Measurements from ENCODE around the gene CYB5RL.

- TF ChIP-seq EZH2phosphoT487 (IDR thresholded peaks at IDR 0.05; ENCODE audit: borderline replicate concordance): no peak
- no peak for TF ChIP-seq CTCF (conservative IDR thresholded peaks at IDR 0.05; ENCODE audit: low read length)
Observed at GRCh38 chr1:54225986-54226559, 26.2 kb upstream of the CYB5RL start.
